AG04449 (cell line): ENCODE measurements around the gene ZNF554.

ENCODE experiments used
- CTCF ChIA-PET: fragments of 350-600 bp; formaldehyde crosslinking; extraction: SDS; loops from one replicate; lab custom pipeline; 2021; ENCODE audit warnings: antibody characterized with exemption; lab: Yijun Ruan, JAX
- POLR2A ChIA-PET: fragments of 400-600, 350-600 bp; formaldehyde crosslinking; extraction: SDS; loops from one replicate; lab custom pipeline; 2020; ENCODE audit warnings: antibody characterized with exemption, inconsistent platforms; lab: Yijun Ruan, JAX
- DNase-seq: peaks from one replicate; pipeline ENCODE4 v3.0.0-alpha.2; 2010; ENCODE audit warnings: low read depth, low spot score
- H3K4me3 ChIP-seq: 2 replicates; pipeline ENCODE4 v1.5.1; 2011; ENCODE audit warnings: low read depth, mild to moderate bottlenecking, control low read depth, low read length
- TF ChIP-seq, protein P1 (sequence below): IDR thresholded peaks from one replicate; pipeline ENCODE4 v1.5.1; 2011; ENCODE audit warnings: mild to moderate bottlenecking, moderate library complexity, low read length, control low read depth, inconsistent platforms; ENCODE audit not compliant: insufficient read depth; ENCODE audit errors: missing control alignments

ZNF554 gene

DNA sequence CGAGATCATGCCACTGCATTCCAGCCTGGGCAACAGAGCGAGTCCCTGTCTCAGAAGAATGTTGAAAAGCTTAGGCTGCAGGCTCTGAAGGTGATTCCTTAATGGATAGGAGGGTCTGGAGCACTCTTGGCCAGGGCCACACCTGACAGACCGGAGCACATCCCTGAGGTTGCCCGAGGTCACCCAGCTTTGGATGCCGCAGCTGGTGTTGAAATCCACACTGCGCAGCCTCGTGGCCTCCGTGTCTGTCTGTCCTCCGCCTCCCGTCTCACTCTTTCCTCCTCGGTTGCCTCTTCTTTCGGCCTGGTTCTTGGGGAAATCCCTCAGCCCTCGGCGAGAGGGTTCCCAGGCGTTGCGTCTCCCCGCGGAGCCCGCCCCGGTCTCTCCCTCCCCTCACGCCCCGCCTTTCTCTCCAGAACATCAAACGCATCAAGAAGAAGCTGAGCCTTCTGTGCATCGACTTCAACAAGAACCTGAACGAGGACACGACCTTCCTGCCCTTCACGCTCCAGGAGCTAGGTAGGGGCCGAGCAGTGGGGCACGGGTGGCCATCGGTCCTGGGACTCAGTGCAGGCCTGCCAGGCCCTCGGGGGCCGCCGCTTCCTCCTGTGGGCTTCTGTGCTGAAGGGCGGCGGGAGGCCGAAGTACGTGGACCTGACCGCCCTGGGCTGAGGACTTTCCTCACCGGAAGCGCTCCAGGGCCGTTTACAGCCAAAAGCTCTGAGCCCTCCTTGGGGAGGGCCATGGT lies 20.2 kb upstream of the ZNF554 start:
- H3K4me3 ChIP-seq: no peak overlapping the region
- POLR2A ChIA-PET: interaction anchor here (1.4 kb wide), 1 partner anchor 14 kb away, joined by 4 read pairs; the partner anchor contains the start of gene THOP1
- TF ChIP-seq, protein P1, sequence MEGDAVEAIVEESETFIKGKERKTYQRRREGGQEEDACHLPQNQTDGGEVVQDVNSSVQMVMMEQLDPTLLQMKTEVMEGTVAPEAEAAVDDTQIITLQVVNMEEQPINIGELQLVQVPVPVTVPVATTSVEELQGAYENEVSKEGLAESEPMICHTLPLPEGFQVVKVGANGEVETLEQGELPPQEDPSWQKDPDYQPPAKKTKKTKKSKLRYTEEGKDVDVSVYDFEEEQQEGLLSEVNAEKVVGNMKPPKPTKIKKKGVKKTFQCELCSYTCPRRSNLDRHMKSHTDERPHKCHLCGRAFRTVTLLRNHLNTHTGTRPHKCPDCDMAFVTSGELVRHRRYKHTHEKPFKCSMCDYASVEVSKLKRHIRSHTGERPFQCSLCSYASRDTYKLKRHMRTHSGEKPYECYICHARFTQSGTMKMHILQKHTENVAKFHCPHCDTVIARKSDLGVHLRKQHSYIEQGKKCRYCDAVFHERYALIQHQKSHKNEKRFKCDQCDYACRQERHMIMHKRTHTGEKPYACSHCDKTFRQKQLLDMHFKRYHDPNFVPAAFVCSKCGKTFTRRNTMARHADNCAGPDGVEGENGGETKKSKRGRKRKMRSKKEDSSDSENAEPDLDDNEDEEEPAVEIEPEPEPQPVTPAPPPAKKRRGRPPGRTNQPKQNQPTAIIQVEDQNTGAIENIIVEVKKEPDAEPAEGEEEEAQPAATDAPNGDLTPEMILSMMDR: no peak
- CTCF ChIA-PET: interaction anchor here (1.0 to 1.4 kb wide), 3 partner anchors 12 to 88 kb away, joined by 3 read pairs; partner anchors contain the start of gene ZNF554
- no peak for DNase-seq

DNA sequence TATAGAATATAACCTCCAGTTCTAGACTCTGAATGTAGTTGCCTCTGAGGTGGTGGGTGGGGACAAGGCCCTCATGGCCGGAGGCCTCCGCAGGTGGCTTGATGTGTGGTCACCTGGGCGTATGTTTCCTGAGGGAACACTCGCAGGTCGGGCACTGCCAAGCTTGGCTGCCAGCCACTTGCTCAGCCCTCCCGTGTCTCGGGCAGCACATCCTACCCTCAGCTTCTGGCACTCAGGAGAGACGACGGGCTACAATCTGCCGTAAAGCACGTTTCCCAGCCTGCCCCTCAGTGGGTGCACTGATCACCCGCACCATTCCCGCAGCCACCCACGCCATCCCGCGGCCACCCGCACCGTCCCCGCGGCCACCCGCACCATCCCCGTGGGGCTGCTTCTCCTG lies 19.2 kb upstream of the ZNF554 start:
- DNase-seq: no peak
- H3K4me3 ChIP-seq: no peak overlapping the region
- ChIA-PET POLR2A (no interaction called here), CTCF (interaction anchor here (0.9 to 1.5 kb wide), 2 partner anchors 17 to 18 kb away, joined by 3 to 4 read pairs; partner anchors contain the start of gene SGTA)
- TF ChIP-seq, protein P1: no peak

DNA sequence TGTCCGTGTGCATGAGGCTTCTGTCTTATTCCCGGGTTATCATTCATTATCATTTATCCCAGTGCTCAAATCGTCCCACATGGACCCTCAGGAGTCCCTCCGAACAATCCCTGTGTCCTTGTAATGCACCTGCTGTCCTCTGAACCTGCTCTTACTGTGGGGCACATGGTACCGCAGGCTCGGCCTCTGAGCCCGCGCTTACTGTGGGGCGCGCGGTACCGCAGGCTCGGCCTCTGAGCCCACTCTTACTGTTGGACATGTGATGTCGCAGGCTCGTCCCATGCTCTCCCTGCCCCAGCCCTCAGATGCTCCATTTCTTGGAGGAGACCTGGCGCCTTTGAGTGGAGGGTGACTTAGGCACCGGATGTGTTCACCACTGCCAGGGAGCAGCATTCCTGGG lies 16.8 kb upstream of the ZNF554 start:
- DNase-seq: no peak
- no peak overlapping the region for H3K4me3 ChIP-seq
- CTCF ChIA-PET: interaction anchor here (2.2 kb wide), 1 partner anchor 16 kb away, joined by 12 read pairs; no protein-coding TSS in a partner anchor
- POLR2A ChIA-PET: no interaction called here
- TF ChIP-seq, protein P1: no peak

DNA sequence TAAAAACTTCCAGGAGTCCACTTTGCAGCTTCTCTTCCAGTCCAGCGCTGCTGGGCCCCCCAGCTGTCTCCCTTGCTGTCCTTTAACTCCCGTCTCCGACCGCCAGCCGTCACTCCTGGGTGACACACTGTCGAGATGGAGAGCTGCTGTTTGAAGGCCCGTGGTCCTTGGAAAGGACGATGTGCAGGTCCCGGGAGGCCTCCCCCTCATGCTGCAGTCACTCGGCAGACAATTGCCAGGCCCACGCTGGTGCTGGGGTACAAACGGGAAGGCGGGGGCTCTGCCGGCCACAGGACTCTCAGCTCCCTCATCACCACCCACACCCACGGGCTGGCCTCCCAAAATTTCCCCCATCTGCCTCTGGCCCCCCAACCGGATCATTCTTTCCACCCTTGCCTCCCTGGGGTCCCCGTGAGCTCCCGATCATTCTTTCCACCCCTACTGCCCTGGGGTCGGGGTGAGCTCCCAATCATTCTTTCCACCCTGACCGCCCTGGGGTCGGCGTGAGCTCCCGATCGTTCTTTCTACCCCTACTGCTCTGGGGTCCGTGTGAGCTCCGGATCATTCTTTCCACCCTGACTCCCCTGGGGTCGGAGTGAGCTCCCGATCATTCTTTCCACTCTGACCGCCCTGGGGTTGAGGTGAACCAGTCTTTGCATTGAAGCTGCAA lies 16.0 kb upstream of the ZNF554 start:
- TF ChIP-seq, protein P1: no peak
- CTCF ChIA-PET: interaction anchor here (2.2 kb wide), 1 partner anchor 15 kb away, joined by 12 read pairs; no protein-coding TSS in a partner anchor
- no peak for DNase-seq
- POLR2A ChIA-PET: interaction anchor here (0.5 kb wide), 1 partner anchor 17 kb away, joined by 3 read pairs; no protein-coding TSS in a partner anchor
- H3K4me3 ChIP-seq: no peak overlapping the region

DNA sequence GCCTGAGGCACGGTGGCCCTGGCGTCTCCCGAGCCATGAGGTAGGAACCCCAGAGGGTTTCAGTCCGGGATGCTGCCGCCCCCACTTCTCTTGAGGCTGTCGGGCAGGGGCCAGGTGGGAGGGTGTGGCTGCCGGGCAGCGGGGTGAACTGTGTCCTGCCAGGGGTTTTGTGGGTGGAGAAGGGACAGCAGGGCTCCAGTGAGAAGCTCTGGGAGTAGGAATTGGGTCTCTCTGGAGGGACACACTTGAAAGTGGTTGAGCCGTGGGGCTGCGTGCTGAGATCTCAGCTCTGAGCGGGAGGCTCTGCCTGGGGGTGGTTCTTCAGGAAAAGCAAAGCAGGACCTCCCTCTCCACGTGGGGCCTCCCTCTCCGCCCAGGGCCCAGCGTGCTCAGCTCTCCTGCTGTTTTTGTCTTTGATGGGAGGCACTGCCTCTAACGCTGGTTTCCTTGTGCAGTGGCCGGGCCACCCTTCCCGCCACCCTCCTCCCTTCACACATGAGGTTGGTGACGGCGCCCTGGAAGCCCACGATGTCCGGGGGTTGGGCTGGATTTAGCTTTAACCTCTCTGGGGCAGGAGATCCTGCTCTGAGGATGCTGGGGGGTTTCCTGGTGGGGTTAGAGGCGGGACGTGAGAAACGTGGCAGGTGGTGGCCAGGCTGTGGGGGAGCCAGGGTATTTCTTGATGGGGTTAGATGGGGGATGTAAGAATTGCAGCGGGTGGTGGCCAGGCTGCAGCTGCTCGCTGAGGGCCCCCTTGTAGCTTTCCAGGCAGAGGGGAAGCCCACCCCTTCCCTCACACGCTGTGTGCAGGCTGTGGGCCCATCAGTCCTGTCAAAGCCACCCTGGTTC lies 15.3 kb upstream of the ZNF554 start:
- no peak for DNase-seq
- ChIA-PET CTCF (interaction anchor here (2.2 kb wide), 1 partner anchor 15 kb away, joined by 12 read pairs; no protein-coding TSS in a partner anchor), POLR2A (no interaction called here)
- TF ChIP-seq, protein P1: no peak
- no peak overlapping the region for H3K4me3 ChIP-seq
